Liver (tissue), 9 donors: ENCODE results near the gene PPP2R5A. TPM values are rescaled to one million over a fixed set of nuclear protein-coding genes. Genes with fewer than 3 reads are reported as not detected.

ENCODE experiments used
- DNase-seq: peaks from one replicate; pipeline ENCODE4 v3.0.0-alpha.2; 2017; ENCODE audit warnings: low spot score
- H3K27ac ChIP-seq, 2 donors: one replicate each; pipeline ENCODE4 v1.7.0; 2013; ENCODE audit warnings: inconsistent platforms in 2 of 2, low read length in 2 of 2, control low read depth in 1 of 2, low read depth in 1 of 2, mild to moderate bottlenecking in 1 of 2
- H3K27me3 ChIP-seq, 4 donors: one replicate each; pipeline versions ENCODE4 v1.6.1 to v1.7.0; 2013; ENCODE audit warnings: low read length in 3 of 4, inconsistent platforms in 1 of 4, mild to moderate bottlenecking in 1 of 4, moderate library complexity in 1 of 4; ENCODE audit not compliant: control insufficient read depth in 4 of 4, insufficient read depth in 4 of 4
- H3K36me3 ChIP-seq, 4 donors: one replicate each; pipeline versions ENCODE4 v1.6.1 to v1.7.0; 2013; ENCODE audit warnings: low read length in 3 of 4, mild to moderate bottlenecking in 3 of 4, low read depth in 1 of 4, moderate library complexity in 1 of 4; ENCODE audit not compliant: control insufficient read depth in 4 of 4, insufficient read depth in 3 of 4
- H3K4me1 ChIP-seq, 4 donors: one replicate each; pipeline versions ENCODE4 v1.6.1 to v1.7.0; 2013; ENCODE audit warnings: low read length in 3 of 4, mild to moderate bottlenecking in 3 of 4, moderate library complexity in 1 of 4; ENCODE audit not compliant: control insufficient read depth in 4 of 4, insufficient read depth in 4 of 4
- H3K4me3 ChIP-seq, 3 donors: one replicate each; pipeline versions ENCODE4 v1.6.1 to v1.7.0; 2013; ENCODE audit warnings: low read length in 3 of 3, control low read depth in 1 of 3, low read depth in 1 of 3, mild to moderate bottlenecking in 1 of 3
- H3K9ac ChIP-seq, 2 donors: one replicate each; pipeline ENCODE4 v1.7.0; 2013; ENCODE audit warnings: low read length in 2 of 2, mild to moderate bottlenecking in 2 of 2, moderate library complexity in 2 of 2, control low read depth in 1 of 2, low read depth in 1 of 2
- H3K9me3 ChIP-seq, 4 donors: one replicate each; pipeline versions ENCODE4 v1.6.1 to v1.7.0; 2013; ENCODE audit warnings: low read length in 3 of 4; ENCODE audit not compliant: control insufficient read depth in 4 of 4
- ATF3 ChIP-seq: IDR thresholded peaks from 2 replicates; pipeline ENCODE4 v1.6.1; 2016; ENCODE audit warnings: antibody characterized with exemption
- CTCF ChIP-seq: fragments of 150-350 bp; IDR thresholded peaks from 2 replicates; pipeline ENCODE4 v1.5.1; 2017; ENCODE audit warnings: improper control_type of control experiment, low read depth, low read length; ENCODE audit not compliant: missing input control
- EGR1 ChIP-seq, 2 donors: IDR thresholded peaks; 2 replicates each; pipeline ENCODE4 v1.6.1; 2016 to 2018; ENCODE audit warnings: antibody characterized with exemption in 2 of 2, low read depth in 2 of 2
- FOXA1 ChIP-seq: IDR thresholded peaks from 2 replicates; pipeline ENCODE4 v1.6.1; 2016; ENCODE audit warnings: antibody characterized with exemption
- FOXA2 ChIP-seq: IDR thresholded peaks from 2 replicates; pipeline ENCODE4 v1.6.1; 2016; ENCODE audit warnings: antibody characterized with exemption
- GABPA ChIP-seq, 2 donors: IDR thresholded peaks in 1 of 2; conservative IDR thresholded peaks in 1 of 2; 2 replicates each; pipeline ENCODE4 v1.6.1; 2016; ENCODE audit warnings: antibody characterized with exemption in 2 of 2, mild to moderate bottlenecking in 1 of 2, moderate library complexity in 1 of 2
- HNF4A ChIP-seq, 2 donors: conservative IDR thresholded peaks; 2 replicates each; pipeline ENCODE4 v1.6.1; 2016; ENCODE audit warnings: antibody characterized with exemption in 2 of 2, mild to moderate bottlenecking in 2 of 2
- HNF4G ChIP-seq: IDR thresholded peaks from 2 replicates; pipeline ENCODE4 v1.6.1; 2016; ENCODE audit warnings: antibody characterized with exemption
- JUND ChIP-seq, 2 donors: IDR thresholded peaks; 2 replicates each; pipeline ENCODE4 v1.6.1; 2016; ENCODE audit warnings: antibody characterized with exemption in 2 of 2
- MAX ChIP-seq: IDR thresholded peaks from 2 replicates; pipeline ENCODE4 v1.6.1; 2016; ENCODE audit warnings: antibody characterized with exemption
- NR2F2 ChIP-seq: IDR thresholded peaks from 2 replicates; pipeline ENCODE4 v1.6.1; 2016; ENCODE audit warnings: antibody characterized with exemption
- RAD21 ChIP-seq, 2 donors: IDR thresholded peaks; 2 replicates each; pipeline ENCODE4 v1.6.1; 2016; ENCODE audit warnings: antibody characterized with exemption in 2 of 2, mild to moderate bottlenecking in 2 of 2
- REST ChIP-seq: IDR thresholded peaks from 2 replicates; pipeline ENCODE4 v1.6.1; 2016; ENCODE audit warnings: antibody characterized with exemption, mild to moderate bottlenecking
- RXRA ChIP-seq, 2 donors: IDR thresholded peaks; 2 replicates each; pipeline ENCODE4 v1.6.1; 2017 to 2018; ENCODE audit warnings: antibody characterized with exemption in 2 of 2, mild to moderate bottlenecking in 1 of 2
- SP1 ChIP-seq: IDR thresholded peaks from 2 replicates; pipeline ENCODE4 v1.6.1; 2018; ENCODE audit warnings: antibody characterized with exemption, mild to moderate bottlenecking
- TAF1 ChIP-seq: conservative IDR thresholded peaks from 2 replicates; pipeline ENCODE4 v1.6.1; 2016; ENCODE audit warnings: antibody characterized with exemption, mild to moderate bottlenecking
- YY1 ChIP-seq: IDR thresholded peaks from 2 replicates; pipeline ENCODE4 v1.6.1; 2016; ENCODE audit warnings: antibody characterized with exemption, mild to moderate bottlenecking
- ZBTB33 ChIP-seq: IDR thresholded peaks from 2 replicates; pipeline ENCODE4 v1.6.1; 2016; ENCODE audit warnings: antibody characterized with exemption
- WGBS: extraction: QIAGEN DNeasy Blood & Tissue Kit; methylation state at CpG from one replicate; pipeline ENCODE4 v1.1.7; 2013; 5-methylcytosine and 5-hydroxymethylcytosine counted together
- polyA plus RNA-seq, 2 donors: library from polyadenylated mRNA; stranded (reverse) in 1 of 2; unstranded in 1 of 2; fragments of 200-250 nt in 1 of 2; fragments of >200 nt in 1 of 2; fragmentation: Nextera tagmentation in 1 of 2; extraction: Ambion mirVana in 1 of 2; gene quantifications; one replicate each; pipeline versions ENCODE4 v1.2.1 to v1.2.3, GENCODE V29; 2013 to 2015
- total RNA-seq, 2 donors: library from RNA; depleted of rRNA; stranded (reverse); fragments of >200 nt; gene quantifications; one replicate each; pipeline ENCODE4 v1.2.3, GENCODE V29; 2014
- donor health status: healthy.
- donor health status: healthy.
- donor health status: healthy.
- donor health status: healthy.
- donor health status: healthy.

PPP2R5A gene
- total and polyA plus RNA-seq, 4 donors, result 22.9 to 40.7 (median 28.5) TPM

GRCh38 chr1:212255705-212256307 lies 29.4 kb upstream of the PPP2R5A start:
- Histone ChIP-seq H3K9ac (peak overlapping the region; percentile 17 to 60), H3K9me3 (no peaks in the 10 kb centered on the region), H3K36me3 (no peaks in the 10 kb centered on the region), H3K4me3 (no peak overlapping the region), H3K4me1 (peaks cover 19 to 41% (median 32%) of the 10 kb centered on the region in 4 donors), H3K27ac (peak overlapping the region; percentile 90 to 93), H3K27me3 (no peaks in the 10 kb centered on the region)
- 27% methylated on average over 9 of the region's 9 CpGs for WGBS
- no peak for TF ChIP-seq CTCF
- TF ChIP-seq ATF3, result peak; percentile 56
- TF ChIP-seq NR2F2, result no peak
- no peak for TF ChIP-seq MAX
- peak; percentile 53 to 66 for TF ChIP-seq HNF4A (conservative IDR thresholded peaks at IDR 0.05)
- peak; percentile 71 for TF ChIP-seq TAF1
- TF ChIP-seq FOXA2, result peak; percentile 19
- TF ChIP-seq JUND (IDR thresholded peaks at IDR 0.05), result peak; percentile 22 to 53
- TF ChIP-seq FOXA1, result no peak
- TF ChIP-seq RAD21 (IDR thresholded peaks at IDR 0.05), result peak; percentile 38 to 52
- peak; percentile 37 for TF ChIP-seq HNF4G
- peak; percentile 76 to 78 for TF ChIP-seq RXRA (IDR thresholded peaks at IDR 0.05)
- peak in 1 of 2 donors; percentile 17 for TF ChIP-seq GABPA (IDR thresholded peaks at IDR 0.05 in 1 of 2, conservative IDR thresholded peaks at IDR 0.05 in 1 of 2)
- TF ChIP-seq EGR1 (IDR thresholded peaks at IDR 0.05; ENCODE audit: low read depth in 2 of 2), result peak in 1 of 2 donors; percentile 28
- peak; percentile 72 for TF ChIP-seq ZBTB33
- TF ChIP-seq SP1, result peak; percentile 67
- TF ChIP-seq YY1, result peak; percentile 53
- peak; percentile 57 for TF ChIP-seq REST
- DNase-seq, result no peak
